Measurements from ENCODE around the gene URI1.

The URI1 gene

GRCh38 chr19:30028992-30029343, 86.9 kb downstream of the URI1 start:
- no peak for DNase-seq (ENCODE audit: low read depth in 1 of 2, low spot score in 1 of 2)
- Histone ChIP-seq H3K27me3 (ENCODE audit: insufficient read depth, poor library complexity, severe bottlenecking) (no peaks in the 10 kb centered on the region), H3K27ac (replicated peaks) (no peak overlapping the region), H3K4me3 (replicated peaks; ENCODE audit: insufficient read depth, low read length) (no peak overlapping the region)
- TF ChIP-seq, protein P1, sequence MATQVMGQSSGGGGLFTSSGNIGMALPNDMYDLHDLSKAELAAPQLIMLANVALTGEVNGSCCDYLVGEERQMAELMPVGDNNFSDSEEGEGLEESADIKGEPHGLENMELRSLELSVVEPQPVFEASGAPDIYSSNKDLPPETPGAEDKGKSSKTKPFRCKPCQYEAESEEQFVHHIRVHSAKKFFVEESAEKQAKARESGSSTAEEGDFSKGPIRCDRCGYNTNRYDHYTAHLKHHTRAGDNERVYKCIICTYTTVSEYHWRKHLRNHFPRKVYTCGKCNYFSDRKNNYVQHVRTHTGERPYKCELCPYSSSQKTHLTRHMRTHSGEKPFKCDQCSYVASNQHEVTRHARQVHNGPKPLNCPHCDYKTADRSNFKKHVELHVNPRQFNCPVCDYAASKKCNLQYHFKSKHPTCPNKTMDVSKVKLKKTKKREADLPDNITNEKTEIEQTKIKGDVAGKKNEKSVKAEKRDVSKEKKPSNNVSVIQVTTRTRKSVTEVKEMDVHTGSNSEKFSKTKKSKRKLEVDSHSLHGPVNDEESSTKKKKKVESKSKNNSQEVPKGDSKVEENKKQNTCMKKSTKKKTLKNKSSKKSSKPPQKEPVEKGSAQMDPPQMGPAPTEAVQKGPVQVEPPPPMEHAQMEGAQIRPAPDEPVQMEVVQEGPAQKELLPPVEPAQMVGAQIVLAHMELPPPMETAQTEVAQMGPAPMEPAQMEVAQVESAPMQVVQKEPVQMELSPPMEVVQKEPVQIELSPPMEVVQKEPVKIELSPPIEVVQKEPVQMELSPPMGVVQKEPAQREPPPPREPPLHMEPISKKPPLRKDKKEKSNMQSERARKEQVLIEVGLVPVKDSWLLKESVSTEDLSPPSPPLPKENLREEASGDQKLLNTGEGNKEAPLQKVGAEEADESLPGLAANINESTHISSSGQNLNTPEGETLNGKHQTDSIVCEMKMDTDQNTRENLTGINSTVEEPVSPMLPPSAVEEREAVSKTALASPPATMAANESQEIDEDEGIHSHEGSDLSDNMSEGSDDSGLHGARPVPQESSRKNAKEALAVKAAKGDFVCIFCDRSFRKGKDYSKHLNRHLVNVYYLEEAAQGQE (IDR thresholded peaks at IDR 0.05; ENCODE audit: insufficient replicate concordance, low read depth), result no peak
- TF ChIP-seq, protein P2, sequence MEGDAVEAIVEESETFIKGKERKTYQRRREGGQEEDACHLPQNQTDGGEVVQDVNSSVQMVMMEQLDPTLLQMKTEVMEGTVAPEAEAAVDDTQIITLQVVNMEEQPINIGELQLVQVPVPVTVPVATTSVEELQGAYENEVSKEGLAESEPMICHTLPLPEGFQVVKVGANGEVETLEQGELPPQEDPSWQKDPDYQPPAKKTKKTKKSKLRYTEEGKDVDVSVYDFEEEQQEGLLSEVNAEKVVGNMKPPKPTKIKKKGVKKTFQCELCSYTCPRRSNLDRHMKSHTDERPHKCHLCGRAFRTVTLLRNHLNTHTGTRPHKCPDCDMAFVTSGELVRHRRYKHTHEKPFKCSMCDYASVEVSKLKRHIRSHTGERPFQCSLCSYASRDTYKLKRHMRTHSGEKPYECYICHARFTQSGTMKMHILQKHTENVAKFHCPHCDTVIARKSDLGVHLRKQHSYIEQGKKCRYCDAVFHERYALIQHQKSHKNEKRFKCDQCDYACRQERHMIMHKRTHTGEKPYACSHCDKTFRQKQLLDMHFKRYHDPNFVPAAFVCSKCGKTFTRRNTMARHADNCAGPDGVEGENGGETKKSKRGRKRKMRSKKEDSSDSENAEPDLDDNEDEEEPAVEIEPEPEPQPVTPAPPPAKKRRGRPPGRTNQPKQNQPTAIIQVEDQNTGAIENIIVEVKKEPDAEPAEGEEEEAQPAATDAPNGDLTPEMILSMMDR (IDR thresholded peaks at IDR 0.05; ENCODE audit: insufficient read depth, low read length), result no peak
- TF ChIP-seq POLR2AphosphoS5 (IDR thresholded peaks at IDR 0.05; ENCODE audit: low read depth) (no peak), GABPA (IDR thresholded peaks at IDR 0.05; ENCODE audit: low read depth) (no peak), SPI1 (IDR thresholded peaks at IDR 0.05; ENCODE audit: borderline replicate concordance, low read depth) (no peak)

DNA sequence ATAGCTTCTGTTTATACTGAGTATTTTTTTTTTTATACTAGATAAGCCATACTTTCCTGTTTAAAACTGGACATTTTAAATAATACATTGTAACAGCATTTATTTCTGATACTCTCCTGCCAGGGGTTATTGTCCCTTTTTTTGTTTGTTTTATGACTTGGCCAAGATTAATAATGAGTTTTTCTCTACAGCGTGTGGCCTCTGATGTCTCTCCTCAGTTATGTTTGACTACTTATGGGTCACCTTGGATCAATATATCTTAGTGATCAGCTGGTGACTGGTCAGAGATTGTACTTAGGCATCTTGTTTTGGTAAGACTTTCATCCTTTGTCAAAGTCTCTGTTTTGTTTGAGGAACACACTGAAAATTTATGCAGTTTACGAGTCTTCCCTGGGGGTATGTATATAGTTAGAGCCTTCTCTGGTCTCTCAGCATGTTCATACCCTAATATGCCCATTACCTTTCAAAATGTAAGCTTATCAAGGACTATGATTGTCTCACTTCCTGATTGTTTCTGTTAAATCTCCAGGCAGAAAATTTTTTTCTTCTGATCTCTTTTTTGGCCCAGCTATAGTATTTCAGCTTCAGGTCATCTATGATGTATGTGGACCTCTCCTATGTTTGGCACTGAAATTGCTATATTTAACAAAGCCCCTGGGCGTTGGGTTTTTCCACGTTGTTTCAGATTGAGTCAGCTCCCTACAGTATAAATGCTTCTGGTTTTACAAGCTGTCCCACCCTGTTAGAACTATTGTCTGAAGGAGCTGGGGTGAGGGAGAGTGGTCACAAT, 87.9 kb downstream of the URI1 start:
- no peak for DNase-seq (ENCODE audit: low read depth in 1 of 2, low spot score in 1 of 2)
- Histone ChIP-seq H3K27me3 (ENCODE audit: insufficient read depth, poor library complexity, severe bottlenecking) (no peaks in the 10 kb centered on the region), H3K27ac (replicated peaks) (no peak overlapping the region), H3K4me3 (replicated peaks; ENCODE audit: insufficient read depth, low read length) (no peak overlapping the region)
- TF ChIP-seq SPI1 (IDR thresholded peaks at IDR 0.05; ENCODE audit: borderline replicate concordance, low read depth) (no peak), POLR2AphosphoS5 (IDR thresholded peaks at IDR 0.05; ENCODE audit: low read depth) (no peak), GABPA (IDR thresholded peaks at IDR 0.05; ENCODE audit: low read depth) (no peak)
- TF ChIP-seq, protein P1 (IDR thresholded peaks at IDR 0.05; ENCODE audit: insufficient replicate concordance, low read depth), result no peak
- TF ChIP-seq, protein P2 (IDR thresholded peaks at IDR 0.05; ENCODE audit: insufficient read depth, low read length), result no peak

DNA sequence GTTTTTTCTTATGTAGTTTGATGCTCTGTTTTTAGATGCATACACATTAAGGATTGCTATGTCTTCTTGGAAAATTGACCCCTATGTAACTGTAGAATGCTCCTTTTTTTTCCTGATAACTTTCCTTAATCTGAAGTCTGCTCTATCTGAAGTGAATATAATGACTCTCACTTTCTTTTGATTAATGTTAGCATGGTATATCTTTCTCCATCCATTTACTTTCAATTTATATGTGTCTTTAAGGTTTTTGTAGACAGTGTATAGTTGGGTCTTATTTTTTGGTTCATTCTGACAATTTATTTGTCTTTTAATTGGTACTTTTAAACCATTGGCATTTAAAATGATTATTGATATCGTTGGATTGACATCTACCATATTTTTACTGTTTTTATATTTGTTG, 92.3 kb downstream of the URI1 start:
- no peak for TF ChIP-seq SPI1 (IDR thresholded peaks at IDR 0.05; ENCODE audit: borderline replicate concordance, low read depth)
- TF ChIP-seq, protein P1 (IDR thresholded peaks at IDR 0.05; ENCODE audit: insufficient replicate concordance, low read depth), result no peak
- no peak for TF ChIP-seq POLR2AphosphoS5 (IDR thresholded peaks at IDR 0.05; ENCODE audit: low read depth)
- no peak for TF ChIP-seq GABPA (IDR thresholded peaks at IDR 0.05; ENCODE audit: low read depth)
- TF ChIP-seq, protein P2 (IDR thresholded peaks at IDR 0.05; ENCODE audit: insufficient read depth, low read length), result no peak
- H3K4me3 ChIP-seq (replicated peaks; ENCODE audit: insufficient read depth, low read length), result no peak overlapping the region
- H3K27me3 ChIP-seq (ENCODE audit: insufficient read depth, poor library complexity, severe bottlenecking), result no peaks in the 10 kb centered on the region
- H3K27ac ChIP-seq (replicated peaks), result no peak overlapping the region
- DNase-seq (ENCODE audit: low read depth in 1 of 2, low spot score in 1 of 2), result no peak
